Body of pancreas (tissue), 4 donors: ENCODE data around the gene F8.

Source experiments
- CTCF ChIP-seq, 7 experiments: fragments of 450-650 bp in 4 of 7; fragments of 200-600 bp in 3 of 7; sonication (generic) in 3 of 7; IDR thresholded peaks; one replicate each; pipeline ENCODE4 v1.5.1; 2016 to 2019; ENCODE audit warnings: antibody characterized with exemption in 7 of 7
- POLR2A ChIP-seq, 3 donors: fragments of 450-650 bp; IDR thresholded peaks; one replicate each; pipeline ENCODE4 v1.6.1; 2016; ENCODE audit warnings: antibody characterized with exemption in 3 of 3, mild to moderate bottlenecking in 2 of 3

- TF ChIP-seq POLR2A (IDR thresholded peaks at IDR 0.05) (no peak), CTCF (IDR thresholded peaks at IDR 0.05) (no peak)
Measured at GRCh38 chrX:154793084-154793795, 229.3 kb downstream of the F8 start.
